Smooth muscle cell (in vitro differentiated cells): ENCODE results near the gene PPP1R1B. TPM values are rescaled to one million over a fixed set of nuclear protein-coding genes. Genes with fewer than 3 reads are reported as not detected.

Experiments
- DNase-seq: peaks from one replicate; lab custom pipeline; 2025; ENCODE audit not compliant: unreplicated experiment; lab: John Stamatoyannopoulos, UW
- H2AFZ ChIP-seq: fragments of 200-600 bp; sonication (generic); 2 replicates; pipeline ENCODE4 v1.6.0; 2016; ENCODE audit warnings: antibody characterized with exemption, low read depth, mild to moderate bottlenecking
- H3F3A ChIP-seq: fragments of 200-600 bp; sonication (generic); 2 replicates; pipeline ENCODE4 v1.6.0; 2017; ENCODE audit warnings: antibody characterized with exemption, low read depth
- H3K27ac ChIP-seq: fragments of 200-600 bp; sonication (generic); 2 replicates; pipeline ENCODE4 v1.5.1; 2016; ENCODE audit warnings: low read depth, mild to moderate bottlenecking
- H3K27me3 ChIP-seq: fragments of 200-600 bp; sonication (generic); 2 replicates; pipeline ENCODE4 v1.6.1; 2016; ENCODE audit warnings: low read depth, mild to moderate bottlenecking
- H3K36me3 ChIP-seq: fragments of 200-600 bp; sonication (generic); 2 replicates; pipeline ENCODE4 v1.5.1; 2016; ENCODE audit warnings: low read depth
- H3K4me1 ChIP-seq: fragments of 200-600 bp; sonication (generic); 2 replicates; pipeline ENCODE4 v1.5.1; 2016; ENCODE audit warnings: low read depth
- H3K4me2 ChIP-seq: fragments of 200-600 bp; sonication (generic); 2 replicates; pipeline ENCODE4 v1.6.0; 2016; ENCODE audit warnings: mild to moderate bottlenecking
- H3K4me3 ChIP-seq: fragments of 200-600 bp; sonication (generic); 2 replicates; pipeline ENCODE4 v1.5.1; 2016; ENCODE audit warnings: mild to moderate bottlenecking
- H3K79me2 ChIP-seq: fragments of 200-600 bp; sonication (generic); 2 replicates; pipeline ENCODE4 v1.6.0; 2016; ENCODE audit warnings: low read depth, mild to moderate bottlenecking
- H3K9ac ChIP-seq: fragments of 200-600 bp; sonication (generic); 2 replicates; pipeline ENCODE4 v1.6.0; 2016; ENCODE audit warnings: low read depth
- H3K9me3 ChIP-seq: fragments of 200-600 bp; sonication (generic); replicated peaks from 2 replicates; pipeline ENCODE4 v1.5.1; 2016; ENCODE audit warnings: low read depth
- H4K20me1 ChIP-seq: fragments of 200-600 bp; sonication (generic); 2 replicates; pipeline ENCODE4 v1.6.0; 2016; ENCODE audit warnings: low read depth
- CTCF ChIP-seq: fragments of 200-600 bp; sonication (generic); IDR thresholded peaks from 2 replicates; pipeline ENCODE4 v1.5.1; 2017; ENCODE audit warnings: borderline replicate concordance, mild to moderate bottlenecking, antibody characterized with exemption; ENCODE audit not compliant: insufficient read depth, poor library complexity, severe bottlenecking
- WGBS: methylation state at CpG from one replicate; pipeline ENCODE4 v1.1.7; 2016; ENCODE audit warnings: low lambda C conversion rate; 5-methylcytosine and 5-hydroxymethylcytosine counted together
- polyA plus RNA-seq: library from polyadenylated mRNA; unstranded; fragments of >200 nt; fragmentation: Nextera tagmentation; extraction: Ambion mirVana; gene quantifications from 2 replicates; pipeline ENCODE4 v1.2.1, GENCODE V29; 2016
- total RNA-seq: library from RNA; depleted of rRNA; stranded (reverse); fragments of >200 nt; gene quantifications from 2 replicates; pipeline ENCODE4 v1.2.3, GENCODE V29; 2014

The PPP1R1B gene
- total and polyA plus RNA-seq, 2 experiments from 2014 or later, result not detected

- Histone ChIP-seq H3F3A (peaks cover 3% of the 10 kb centered on the region), H3K79me2 (no peaks in the 10 kb centered on the region), H3K36me3 (no peaks in the 10 kb centered on the region), H3K4me2 (no peak overlapping the region), H3K4me3 (no peak overlapping the region), H3K9ac (no peak overlapping the region), H4K20me1 (no peaks in the 10 kb centered on the region), H3K4me1 (peaks cover 10% of the 10 kb centered on the region), H3K9me3 (no peaks in the 10 kb centered on the region), H3K27ac (no peak overlapping the region), H2AFZ (no peak overlapping the region), H3K27me3 (peaks cover 76% of the 10 kb centered on the region)
- 9% methylated on average over 16 of the region's 16 CpGs for WGBS
- DNase-seq, result peak; percentile 61
- TF ChIP-seq CTCF, result peak; percentile 87
These were observed 3.3 kb upstream of the PPP1R1B start for GRCh38 chr17:39623356-39623950.

GRCh38 chr17:39624313-39624712 is 2.4 kb upstream of the PPP1R1B start:
- TF ChIP-seq CTCF, result no peak
- no peaks in the 10 kb centered on the region for H3K9me3 ChIP-seq
- H4K20me1 ChIP-seq, result no peaks in the 10 kb centered on the region
- no peak overlapping the region for H3K4me2 ChIP-seq
- H3F3A ChIP-seq, result peaks cover 3% of the 10 kb centered on the region
- no peaks in the 10 kb centered on the region for H3K36me3 ChIP-seq
- no peak overlapping the region for H3K4me3 ChIP-seq
- DNase-seq, result no peak
- peaks cover 76% of the 10 kb centered on the region for H3K27me3 ChIP-seq
- H2AFZ ChIP-seq, result no peak overlapping the region
- no peaks in the 10 kb centered on the region for H3K79me2 ChIP-seq
- peaks cover 14% of the 10 kb centered on the region for H3K4me1 ChIP-seq
- H3K9ac ChIP-seq, result no peak overlapping the region
- 84% methylated on average over 6 of the region's 8 CpGs for WGBS
- no peak overlapping the region for H3K27ac ChIP-seq

GRCh38 chr17:39625198-39625785 is 1.5 kb upstream of the PPP1R1B start:
- H3K27me3 ChIP-seq, result peaks cover 80% of the 10 kb centered on the region
- no peaks in the 10 kb centered on the region for H3K36me3 ChIP-seq

More at GRCh38 chr17:39625198-39625785, 1.5 kb upstream of the PPP1R1B start:
- 82% methylated on average over 5 of the region's 5 CpGs for WGBS
- peaks cover 14% of the 10 kb centered on the region for H3K4me1 ChIP-seq
- TF ChIP-seq CTCF, result no peak
- peaks cover 3% of the 10 kb centered on the region for H3F3A ChIP-seq
- H3K4me3 ChIP-seq, result no peak overlapping the region
- H3K79me2 ChIP-seq, result no peaks in the 10 kb centered on the region
- H3K27ac ChIP-seq, result no peak overlapping the region
- no peaks in the 10 kb centered on the region for H4K20me1 ChIP-seq
- H3K4me2 ChIP-seq, result no peak overlapping the region
- no peak for DNase-seq
- no peak overlapping the region for H2AFZ ChIP-seq
- H3K9ac ChIP-seq, result no peak overlapping the region
- no peaks in the 10 kb centered on the region for H3K9me3 ChIP-seq
